GM12878 (cell line): ENCODE measurements around the gene DAAM1.

Source experiments
- JUND ChIP-seq: IDR thresholded peaks from 2 replicates; pipeline ENCODE4 v1.6.1; 2012; ENCODE audit warnings: low read depth, mild to moderate bottlenecking, low read length, improper control_type of control experiment, moderate library complexity
- TF ChIP-seq, protein P1 (sequence below): IDR thresholded peaks from 2 replicates; pipeline ENCODE4 v1.6.1; 2012; ENCODE audit warnings: mild to moderate bottlenecking, low read depth, low read length

DNA sequence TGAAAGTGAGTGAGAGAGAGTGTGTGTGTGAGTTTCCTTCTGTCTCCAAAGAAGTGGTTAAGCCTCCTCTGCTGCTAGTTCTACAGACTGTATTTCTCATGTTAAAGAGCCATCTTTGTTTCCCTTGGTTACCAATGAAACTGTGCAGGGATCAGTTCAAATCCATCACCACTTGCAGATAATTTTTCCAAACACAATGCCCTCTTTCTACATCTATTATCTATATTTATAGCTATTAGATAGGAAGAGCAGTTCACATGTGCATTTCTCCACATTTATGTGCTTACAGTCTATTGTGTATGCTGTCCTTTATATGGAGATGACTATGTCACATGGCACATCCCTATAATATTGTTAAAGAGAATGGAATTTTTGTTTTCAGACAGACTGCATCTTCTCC is 2.2 kb upstream of the DAAM1 start:
- TF ChIP-seq JUND = no peak
- TF ChIP-seq, protein P1, sequence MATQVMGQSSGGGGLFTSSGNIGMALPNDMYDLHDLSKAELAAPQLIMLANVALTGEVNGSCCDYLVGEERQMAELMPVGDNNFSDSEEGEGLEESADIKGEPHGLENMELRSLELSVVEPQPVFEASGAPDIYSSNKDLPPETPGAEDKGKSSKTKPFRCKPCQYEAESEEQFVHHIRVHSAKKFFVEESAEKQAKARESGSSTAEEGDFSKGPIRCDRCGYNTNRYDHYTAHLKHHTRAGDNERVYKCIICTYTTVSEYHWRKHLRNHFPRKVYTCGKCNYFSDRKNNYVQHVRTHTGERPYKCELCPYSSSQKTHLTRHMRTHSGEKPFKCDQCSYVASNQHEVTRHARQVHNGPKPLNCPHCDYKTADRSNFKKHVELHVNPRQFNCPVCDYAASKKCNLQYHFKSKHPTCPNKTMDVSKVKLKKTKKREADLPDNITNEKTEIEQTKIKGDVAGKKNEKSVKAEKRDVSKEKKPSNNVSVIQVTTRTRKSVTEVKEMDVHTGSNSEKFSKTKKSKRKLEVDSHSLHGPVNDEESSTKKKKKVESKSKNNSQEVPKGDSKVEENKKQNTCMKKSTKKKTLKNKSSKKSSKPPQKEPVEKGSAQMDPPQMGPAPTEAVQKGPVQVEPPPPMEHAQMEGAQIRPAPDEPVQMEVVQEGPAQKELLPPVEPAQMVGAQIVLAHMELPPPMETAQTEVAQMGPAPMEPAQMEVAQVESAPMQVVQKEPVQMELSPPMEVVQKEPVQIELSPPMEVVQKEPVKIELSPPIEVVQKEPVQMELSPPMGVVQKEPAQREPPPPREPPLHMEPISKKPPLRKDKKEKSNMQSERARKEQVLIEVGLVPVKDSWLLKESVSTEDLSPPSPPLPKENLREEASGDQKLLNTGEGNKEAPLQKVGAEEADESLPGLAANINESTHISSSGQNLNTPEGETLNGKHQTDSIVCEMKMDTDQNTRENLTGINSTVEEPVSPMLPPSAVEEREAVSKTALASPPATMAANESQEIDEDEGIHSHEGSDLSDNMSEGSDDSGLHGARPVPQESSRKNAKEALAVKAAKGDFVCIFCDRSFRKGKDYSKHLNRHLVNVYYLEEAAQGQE = no peak
